Lung (tissue), 12 donors: Measurements from ENCODE around the gene SLC7A8. TPM values are rescaled to one million over a fixed set of nuclear protein-coding genes. Genes with fewer than 3 reads are reported as not detected.

Source experiments
- ATAC-seq: fragments of 200-7000 bp; cut with Tn5 transposase; one replicate; pipeline ENCODE4 v1.9.1; 2020; ENCODE audit warnings: moderate number of reproducible peaks; ENCODE audit not compliant: insufficient read depth, low FRiP score
- DNase-seq, 3 donors: peaks; one replicate each; pipeline ENCODE4 v3.0.0-alpha.2; 2013 to 2017
- H3K27ac ChIP-seq, 2 donors: one replicate each; pipeline ENCODE4 v1.5.1; 2013; ENCODE audit warnings: mild to moderate bottlenecking in 2 of 2, moderate library complexity in 2 of 2, control low read depth in 1 of 2, inconsistent platforms in 1 of 2, low read depth in 1 of 2, low read length in 1 of 2
- H3K27me3 ChIP-seq, 3 donors: one replicate each; pipeline ENCODE4 v1.5.1; 2013; ENCODE audit warnings: low read length in 2 of 3; ENCODE audit not compliant: control insufficient read depth in 3 of 3, insufficient read depth in 3 of 3
- H3K36me3 ChIP-seq, 4 donors: one replicate each; pipeline ENCODE4 v1.5.1; 2013; ENCODE audit warnings: low read length in 4 of 4, mild to moderate bottlenecking in 1 of 4, moderate library complexity in 1 of 4; ENCODE audit not compliant: control insufficient read depth in 4 of 4, insufficient read depth in 4 of 4
- H3K4me1 ChIP-seq, 5 donors: one replicate each; pipeline ENCODE4 v1.5.1; 2013; ENCODE audit warnings: low read length in 5 of 5, mild to moderate bottlenecking in 2 of 5, moderate library complexity in 1 of 5; ENCODE audit not compliant: control insufficient read depth in 5 of 5, insufficient read depth in 5 of 5
- H3K4me3 ChIP-seq: one replicate; pipeline ENCODE4 v1.5.1; 2013; ENCODE audit warnings: mild to moderate bottlenecking, control low read depth, moderate library complexity
- H3K9ac ChIP-seq, 2 donors: one replicate each; pipeline ENCODE4 v1.5.1; 2013; ENCODE audit warnings: low read length in 2 of 2, control low read depth in 1 of 2; ENCODE audit not compliant: insufficient read depth in 1 of 2
- H3K9me3 ChIP-seq, 4 donors: one replicate each; pipeline ENCODE4 v1.5.1; 2013; ENCODE audit warnings: low read length in 3 of 4, mild to moderate bottlenecking in 1 of 4, moderate library complexity in 1 of 4; ENCODE audit not compliant: control insufficient read depth in 4 of 4, insufficient read depth in 3 of 4
- WGBS, 2 donors: extraction: QIAGEN DNeasy Blood & Tissue Kit; methylation state at CpG; one replicate each; pipeline ENCODE4 v1.1.7; 2013; 5-methylcytosine and 5-hydroxymethylcytosine counted together
- polyA plus RNA-seq, 2 donors: library from polyadenylated mRNA; stranded (reverse); fragments of 200-250 nt; gene quantifications; one replicate each; pipeline ENCODE4 v1.2.1, GENCODE V29; 2013
- total RNA-seq, 2 donors: library from RNA; depleted of rRNA in 1 of 2; stranded (reverse); fragments of >200 nt in 1 of 2; gene quantifications; one replicate each; pipeline ENCODE4 v1.2.1, GENCODE V29; 2014 to 2021
- TF ChIP-seq, protein P1 (sequence below): IDR thresholded peaks from 2 replicates; pipeline ENCODE4 v1.5.1; 2012; ENCODE audit warnings: mild to moderate bottlenecking; ENCODE audit errors: control extremely low read depth, extremely low read depth
- donor health status: control.
- donor health status: control.
- donor health status: Bipolar disorder and iron deficiency.
- donor health status: healthy.
- donor health status: DM: yes; HTN: yes; CAD: no.

SLC7A8 gene
- total and polyA plus RNA-seq, 4 donors: 28.1 to 74.0 (median 41.9) TPM

DNA sequence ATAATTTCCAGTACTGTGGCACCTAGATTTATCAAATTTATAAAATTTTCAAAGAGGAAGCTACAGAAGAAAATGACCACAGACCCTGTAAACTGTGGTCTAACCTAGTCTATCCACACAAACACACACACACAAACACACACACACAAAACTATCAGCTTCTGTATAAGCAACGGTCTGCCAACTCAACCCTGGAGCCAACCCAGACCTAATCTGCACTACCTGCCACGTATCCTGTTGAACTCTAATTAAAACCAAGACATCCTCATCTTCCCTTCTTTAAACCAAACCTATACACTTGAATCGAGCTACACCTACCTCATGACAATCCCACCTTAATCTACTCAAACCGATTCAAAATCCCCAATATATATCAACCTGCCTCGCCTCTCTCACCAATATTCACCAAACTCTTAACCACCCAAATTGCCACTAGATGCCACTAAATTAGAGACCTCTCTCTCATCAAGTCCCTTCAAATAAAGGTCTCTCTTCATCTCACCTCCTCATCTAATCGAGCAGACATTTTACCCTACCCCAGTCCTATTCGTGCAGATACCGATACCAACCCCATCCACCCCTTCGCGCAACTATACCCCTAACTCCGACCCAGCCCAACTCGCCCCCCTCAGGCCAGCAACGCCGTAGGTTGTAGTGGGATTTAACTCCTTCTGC is 89.3 kb downstream of the SLC7A8 start:
- TF ChIP-seq, protein P1, sequence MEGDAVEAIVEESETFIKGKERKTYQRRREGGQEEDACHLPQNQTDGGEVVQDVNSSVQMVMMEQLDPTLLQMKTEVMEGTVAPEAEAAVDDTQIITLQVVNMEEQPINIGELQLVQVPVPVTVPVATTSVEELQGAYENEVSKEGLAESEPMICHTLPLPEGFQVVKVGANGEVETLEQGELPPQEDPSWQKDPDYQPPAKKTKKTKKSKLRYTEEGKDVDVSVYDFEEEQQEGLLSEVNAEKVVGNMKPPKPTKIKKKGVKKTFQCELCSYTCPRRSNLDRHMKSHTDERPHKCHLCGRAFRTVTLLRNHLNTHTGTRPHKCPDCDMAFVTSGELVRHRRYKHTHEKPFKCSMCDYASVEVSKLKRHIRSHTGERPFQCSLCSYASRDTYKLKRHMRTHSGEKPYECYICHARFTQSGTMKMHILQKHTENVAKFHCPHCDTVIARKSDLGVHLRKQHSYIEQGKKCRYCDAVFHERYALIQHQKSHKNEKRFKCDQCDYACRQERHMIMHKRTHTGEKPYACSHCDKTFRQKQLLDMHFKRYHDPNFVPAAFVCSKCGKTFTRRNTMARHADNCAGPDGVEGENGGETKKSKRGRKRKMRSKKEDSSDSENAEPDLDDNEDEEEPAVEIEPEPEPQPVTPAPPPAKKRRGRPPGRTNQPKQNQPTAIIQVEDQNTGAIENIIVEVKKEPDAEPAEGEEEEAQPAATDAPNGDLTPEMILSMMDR: no peak
- peak overlapping the region; percentile 72 for H3K4me3 ChIP-seq
- no peak for DNase-seq
- peak overlapping the region; percentile 96 to 97 for H3K27ac ChIP-seq
- H3K36me3 ChIP-seq: peaks cover 18 to 36% (median 27%) of the 10 kb centered on the region in 4 donors
- H3K4me1 ChIP-seq: peaks cover 3 to 23% (median 10%) of the 10 kb centered on the region in 5 donors
- H3K9ac ChIP-seq: peak overlapping the region; percentile 91 to 95
- ATAC-seq: no peak
- no peaks in the 10 kb centered on the region for H3K9me3 ChIP-seq
- no peaks in the 10 kb centered on the region for H3K27me3 ChIP-seq
- WGBS, 2 donors: 0 to 1% methylated on average over 14 of the region's 14 CpGs

DNA sequence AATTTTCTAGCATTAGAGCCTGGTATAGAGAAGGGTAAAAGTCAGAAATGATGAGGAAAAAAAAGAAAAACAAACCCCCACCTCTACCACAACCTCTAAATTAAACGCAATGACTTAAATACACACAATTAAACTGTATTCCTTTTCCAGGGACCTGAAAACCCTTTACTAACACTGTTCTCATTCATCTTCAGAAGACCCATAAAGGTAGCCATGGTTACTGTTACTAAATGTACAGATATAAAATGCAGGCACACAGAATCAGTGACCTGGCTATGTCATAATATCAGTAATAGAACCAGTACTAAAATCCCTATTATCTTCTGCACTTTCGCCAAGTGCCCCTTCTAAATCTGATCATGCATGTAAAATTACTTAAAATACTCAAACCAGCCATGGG is 89.9 kb downstream of the SLC7A8 start:
- Histone ChIP-seq H3K36me3 (peaks cover 17 to 36% (median 29%) of the 10 kb centered on the region in 4 donors), H3K9me3 (no peaks in the 10 kb centered on the region), H3K9ac (peak overlapping the region; percentile 91 to 95), H3K4me1 (peaks cover 3 to 23% (median 10%) of the 10 kb centered on the region in 5 donors), H3K4me3 (no peak overlapping the region), H3K27ac (no peak overlapping the region), H3K27me3 (no peaks in the 10 kb centered on the region)
- TF ChIP-seq, protein P1: no peak
- no peak for ATAC-seq
- 77 to 86% methylated on average over 2 of the region's 2 CpGs for WGBS, 2 donors
- no peak for DNase-seq

GRCh38 chr14:23093104-23093503 is 90.4 kb downstream of the SLC7A8 start:
- peaks cover 3 to 23% (median 10%) of the 10 kb centered on the region in 5 donors for H3K4me1 ChIP-seq
- no peak overlapping the region for H3K27ac ChIP-seq
- DNase-seq: no peak
- no peaks in the 10 kb centered on the region for H3K9me3 ChIP-seq
- ATAC-seq: no peak
- TF ChIP-seq, protein P1: no peak
- no peaks in the 10 kb centered on the region for H3K27me3 ChIP-seq
- WGBS, 2 donors: 65 to 76% methylated on average over 2 of the region's 2 CpGs
- H3K9ac ChIP-seq: no peak overlapping the region
- H3K36me3 ChIP-seq: peaks cover 15 to 35% (median 27%) of the 10 kb centered on the region in 4 donors
- H3K4me3 ChIP-seq: no peak overlapping the region
